ENCODE results near the gene ETV7.
A peak's percentile ranks its signal among the peaks of the same experiment; 100 is the strongest.
"Not testable (repeated sequence)": the region's sequence is repeated elsewhere in the genome, so short reads cannot be mapped to it uniquely, and the experiment has no call there.

The ETV7 gene

DNA sequence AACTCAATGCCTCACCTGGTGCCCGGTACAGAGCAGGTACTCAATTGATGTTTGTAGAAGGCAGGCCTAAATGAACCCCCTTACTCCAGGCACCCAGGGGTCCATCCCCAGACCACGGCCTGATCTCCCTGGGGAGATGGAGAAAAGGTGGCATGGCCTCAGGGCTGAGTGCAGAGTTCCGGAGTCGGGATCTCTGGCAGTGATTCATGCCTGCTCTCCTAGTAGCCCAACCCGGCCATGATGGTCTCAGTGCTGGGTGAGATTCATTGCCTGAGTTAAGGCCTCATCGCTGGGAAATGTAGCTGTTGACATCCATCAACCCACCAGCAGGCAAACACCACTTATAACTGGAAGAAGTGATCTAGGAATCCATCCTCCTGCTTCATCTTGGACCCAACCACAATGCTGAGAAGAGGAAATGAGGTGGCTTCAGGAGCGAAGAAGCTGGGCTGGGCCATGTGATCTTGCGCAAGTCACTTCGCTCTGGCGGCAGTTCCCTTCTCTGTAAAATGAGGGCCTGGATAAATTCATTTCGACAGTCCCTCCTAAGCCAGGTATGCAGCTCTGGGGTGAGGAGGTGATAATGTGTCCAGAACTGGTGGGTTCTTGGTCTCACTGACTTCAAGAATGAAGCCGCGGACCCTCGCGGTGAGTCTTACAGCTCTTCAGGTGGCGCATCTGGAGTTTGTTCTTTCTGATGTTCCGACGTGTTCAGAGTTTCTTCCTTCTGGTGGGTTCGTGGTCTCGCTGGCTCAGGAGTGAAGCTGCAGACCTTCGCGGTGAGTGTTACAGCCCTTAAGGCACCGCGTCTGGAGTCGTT, 24.7 kb downstream of the ETV7 start:
- DNase-seq: no peak

DNA sequence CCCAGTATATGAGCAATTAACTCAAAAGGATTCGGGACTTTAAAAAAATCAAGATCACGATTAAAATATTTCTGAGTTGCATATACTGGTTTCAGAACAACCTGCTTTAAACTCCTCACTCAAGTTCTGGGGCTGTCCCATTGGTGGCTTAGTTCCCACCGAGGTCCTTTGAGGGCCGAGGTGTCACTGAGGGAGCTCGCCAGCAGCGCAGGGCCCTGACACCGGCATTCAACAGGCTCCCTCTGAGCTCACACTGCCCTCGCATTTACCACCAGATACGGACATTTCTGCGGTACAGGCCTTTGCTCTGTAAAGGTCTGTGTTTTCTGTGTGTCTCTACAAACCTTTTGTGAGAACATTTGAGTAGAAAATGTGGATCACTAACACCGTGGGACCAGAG, 26.4 kb downstream of the ETV7 start:
- DNase-seq: no peak

DNA sequence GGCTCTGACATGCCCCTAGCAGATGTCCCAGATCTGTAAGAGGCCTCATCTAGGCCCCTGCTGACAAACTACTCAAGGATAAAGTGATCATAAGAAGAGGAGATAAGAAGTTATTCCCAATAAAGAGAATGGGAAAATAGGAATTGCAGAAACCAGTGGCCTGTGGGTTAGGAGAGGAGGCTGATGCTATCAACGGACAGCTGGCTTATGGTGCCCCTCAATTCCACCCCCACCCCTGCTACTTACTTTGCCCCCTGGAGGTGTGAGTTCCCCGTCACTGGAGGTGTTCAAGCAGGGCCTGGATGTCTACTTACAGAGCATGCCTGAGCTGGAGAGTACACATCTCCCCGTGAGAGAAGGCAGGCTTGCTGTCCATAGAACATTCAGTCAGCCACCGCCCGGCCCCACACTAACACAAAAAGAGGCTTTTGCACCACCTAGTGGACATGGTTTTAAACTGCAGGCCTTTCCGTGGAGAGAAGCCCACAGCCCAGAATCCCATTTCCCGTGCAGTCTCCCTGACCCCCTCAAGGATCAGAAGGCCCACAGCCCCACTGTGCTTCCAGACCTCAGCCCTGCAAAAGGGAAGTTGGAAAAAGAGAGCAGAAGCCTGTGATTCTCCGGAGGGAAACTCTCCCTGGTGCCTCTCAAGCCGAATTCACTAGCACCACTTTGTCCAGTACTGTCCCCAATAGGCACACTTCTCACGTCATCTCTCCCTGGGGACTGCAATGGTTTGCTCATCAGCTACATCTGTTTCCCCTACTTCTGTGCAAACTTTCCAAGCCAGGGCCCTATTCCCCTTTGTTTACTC, 27.0 kb downstream of the ETV7 start:
- peak; percentile 67 for DNase-seq

DNA sequence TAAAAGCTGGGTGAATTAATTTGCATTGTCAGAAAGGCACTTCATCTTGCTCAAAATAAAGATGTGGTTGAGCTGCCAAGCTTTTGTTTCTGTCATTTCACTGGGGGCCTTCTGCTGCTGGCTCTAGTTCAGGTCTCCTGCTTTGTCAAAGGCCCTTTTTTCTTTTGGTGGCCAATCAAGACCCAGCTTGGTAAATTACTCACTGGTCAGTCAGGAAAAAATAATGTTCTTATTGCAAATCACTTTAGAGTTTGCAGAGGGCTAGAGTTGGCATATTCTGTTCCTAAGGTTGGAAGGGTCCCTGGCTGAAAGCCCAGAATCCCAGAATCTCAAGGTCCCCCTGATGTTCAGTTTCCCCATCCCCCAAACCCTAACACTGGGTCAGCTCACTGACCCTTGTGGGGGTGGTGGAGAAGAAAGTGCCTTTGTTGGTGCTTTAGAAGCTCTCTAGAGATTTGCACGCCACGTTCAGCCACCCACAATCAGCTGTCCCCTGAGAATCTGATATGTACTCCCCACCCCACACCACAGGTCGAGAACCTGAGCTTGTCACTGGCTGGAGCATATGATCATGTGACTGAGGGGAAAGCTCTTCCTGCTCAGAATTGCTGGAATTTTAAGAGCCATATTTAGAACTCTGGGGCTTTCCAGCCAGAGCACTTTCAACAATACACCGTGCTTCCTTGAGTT, 29.1 kb downstream of the ETV7 start:
- no peak for DNase-seq

DNA sequence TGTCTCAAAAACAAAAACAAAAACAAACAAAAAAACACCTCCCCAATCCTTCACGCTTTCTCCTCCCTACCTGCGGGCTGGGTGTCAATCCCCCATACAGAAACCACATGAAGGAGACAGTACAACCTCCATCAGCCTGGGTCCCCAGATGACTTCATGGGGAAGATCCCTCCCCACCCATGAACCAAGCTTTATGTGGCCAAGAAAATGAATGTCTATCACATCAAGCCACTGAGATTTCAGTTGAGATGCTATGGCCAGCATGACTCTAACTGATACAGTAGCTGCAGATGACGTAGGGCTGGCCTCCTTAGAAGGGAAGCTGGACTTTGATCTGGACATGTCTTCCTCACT, 29.6 kb downstream of the ETV7 start:
- DNase-seq: no peak

DNA sequence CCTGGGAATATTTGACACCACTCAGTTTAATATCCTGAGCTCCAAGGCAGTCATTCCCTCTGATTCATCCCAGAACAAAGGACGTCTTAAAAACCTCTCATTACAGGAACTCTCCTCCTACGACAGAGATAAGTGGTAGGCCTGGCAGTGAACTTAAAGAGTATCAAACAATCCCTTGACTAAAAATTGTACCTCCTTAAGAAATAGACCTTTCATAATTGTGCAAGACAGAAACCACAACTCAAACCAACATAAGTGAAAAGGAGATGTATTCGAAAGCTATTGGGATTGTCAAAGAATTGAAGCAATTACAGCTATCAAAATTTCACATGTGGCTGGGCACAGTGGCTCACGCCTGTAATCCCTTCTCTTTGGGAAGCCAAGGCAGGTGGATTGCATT, 31.6 kb downstream of the ETV7 start:
- no peak for DNase-seq

DNA sequence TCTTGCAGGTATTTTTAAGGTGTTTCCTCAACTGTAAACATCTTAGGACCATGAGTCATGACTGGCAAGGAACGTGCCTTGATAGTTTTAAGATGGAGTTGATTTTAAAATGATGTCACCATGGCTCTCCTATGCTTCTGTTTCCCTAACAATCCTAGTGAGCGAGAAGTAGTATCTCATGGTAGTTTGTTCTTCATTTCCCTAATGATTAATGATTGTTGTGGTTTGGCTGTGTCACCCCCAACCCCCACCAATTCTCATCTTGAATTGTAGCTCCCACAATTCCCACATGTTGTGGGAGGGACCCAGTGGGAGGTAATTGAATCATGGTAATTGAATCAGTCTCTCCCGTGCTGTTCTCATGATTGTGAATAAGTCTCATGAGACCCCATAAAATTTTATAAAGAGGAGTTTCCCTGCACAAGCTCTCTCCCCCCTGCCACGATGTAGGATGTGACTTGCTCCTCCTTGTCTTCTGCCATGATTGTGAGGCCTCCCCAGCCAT, 34.0 kb downstream of the ETV7 start:
- no peak for DNase-seq

DNA sequence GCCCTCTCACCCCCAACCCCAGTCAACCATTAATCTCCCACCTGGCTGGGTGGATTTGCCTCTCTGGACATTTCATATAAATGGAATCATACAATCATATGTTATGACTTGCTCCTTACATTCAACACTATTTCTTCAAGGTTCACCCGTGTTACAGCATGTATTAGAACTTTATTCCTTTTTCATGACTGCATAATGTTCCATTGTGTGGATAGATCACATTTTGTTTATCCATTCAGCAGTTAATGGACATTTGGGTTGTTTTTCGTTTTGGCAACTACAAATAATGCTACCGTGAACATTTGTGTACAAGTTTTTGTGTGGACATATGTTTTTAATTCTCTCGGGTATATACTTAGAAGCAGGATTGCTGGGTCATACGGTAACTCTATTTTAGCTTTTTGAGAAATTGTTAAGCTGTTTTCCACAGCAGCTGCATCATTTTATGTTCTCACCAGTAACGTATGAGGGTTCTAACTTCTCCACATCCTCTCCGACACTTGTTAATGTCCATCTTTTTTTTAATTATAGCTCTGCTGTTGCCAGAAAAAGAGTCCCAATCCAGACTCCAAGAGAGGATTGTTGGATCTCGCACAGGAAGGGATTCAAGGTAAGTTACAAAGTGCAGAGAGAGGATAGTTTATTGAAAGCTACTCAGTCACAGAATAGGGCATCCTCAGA, 34.9 kb downstream of the ETV7 start:
- DNase-seq: no peak

DNA sequence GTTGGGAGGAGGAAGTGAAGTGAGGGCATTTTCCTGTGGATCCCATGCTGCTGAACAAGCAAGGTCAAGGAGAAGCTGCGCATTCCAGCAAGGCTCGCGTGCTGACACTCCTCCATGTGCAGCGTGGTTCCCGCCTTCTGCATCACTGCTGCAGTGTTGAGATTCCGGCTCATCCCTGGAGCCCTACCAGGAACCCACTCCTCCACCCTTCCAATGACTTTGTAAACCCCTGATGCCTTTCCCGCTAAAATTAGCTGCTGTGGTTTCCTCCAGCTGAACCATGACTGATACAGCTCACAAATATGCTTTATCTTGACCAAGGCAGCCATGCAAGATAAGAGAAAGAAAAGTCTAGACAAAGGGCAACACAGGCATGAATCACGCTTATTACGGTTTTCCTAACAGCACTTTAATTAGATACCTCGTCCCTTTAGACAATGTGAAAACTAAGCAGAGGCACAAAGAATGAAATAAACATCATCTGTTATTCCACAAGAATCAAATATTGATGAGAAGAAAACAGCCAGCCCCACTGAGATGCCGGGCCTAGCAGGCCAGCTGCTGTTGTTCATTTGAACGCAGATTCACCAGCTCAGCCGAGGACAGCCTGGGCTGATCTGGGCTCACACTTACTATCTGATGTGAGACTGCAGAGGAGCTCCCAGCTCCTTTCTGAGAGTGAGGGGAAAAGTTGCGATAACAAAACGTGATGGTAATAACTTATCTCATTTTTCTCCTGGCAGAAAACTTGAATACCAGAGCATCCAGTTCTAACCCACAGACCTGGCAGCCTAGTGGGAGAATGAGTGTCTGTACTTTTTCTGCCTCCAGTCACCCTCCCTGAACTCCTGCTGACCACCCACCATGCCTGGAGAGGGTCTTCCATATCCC, 36.5 kb downstream of the ETV7 start:
- DNase-seq: no peak

DNA sequence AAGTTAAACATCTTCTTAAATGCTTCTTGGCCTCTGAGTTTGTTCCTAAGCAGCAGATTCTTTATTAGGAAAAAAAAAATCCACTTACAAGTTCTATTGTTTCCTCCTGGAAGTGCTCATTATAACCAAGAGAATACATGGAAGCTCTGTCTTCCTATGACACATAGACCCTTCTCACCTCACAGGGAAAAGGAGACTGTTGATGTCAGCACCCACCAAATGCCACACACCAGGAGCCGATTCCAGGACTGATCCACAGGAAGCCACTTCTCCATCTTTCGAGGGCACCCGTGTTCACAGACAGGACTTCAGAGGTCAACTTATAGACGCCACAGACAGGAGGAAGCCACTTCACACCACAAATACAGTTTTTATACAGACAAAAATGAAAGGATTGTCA, 37.4 kb downstream of the ETV7 start:
- no peak for DNase-seq

DNA sequence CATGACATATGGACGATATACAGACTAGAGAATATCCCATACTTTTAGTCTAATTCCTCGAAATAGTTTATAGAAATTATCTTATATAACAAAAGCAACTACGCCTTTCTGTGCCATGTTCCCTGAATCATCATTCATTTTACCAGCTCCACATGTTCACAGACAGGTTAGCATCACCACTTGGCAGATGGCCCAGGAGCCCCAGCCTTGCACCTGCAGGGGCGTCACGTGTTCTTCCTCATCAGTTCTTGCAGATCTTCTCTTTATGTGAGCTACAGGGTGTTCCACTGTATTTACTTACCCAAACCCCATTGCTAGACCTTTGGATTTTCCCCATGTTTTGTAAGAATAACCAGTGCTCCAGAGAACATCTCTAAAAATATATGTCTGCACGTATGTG, 38.2 kb downstream of the ETV7 start:
- DNase-seq: no peak

DNA sequence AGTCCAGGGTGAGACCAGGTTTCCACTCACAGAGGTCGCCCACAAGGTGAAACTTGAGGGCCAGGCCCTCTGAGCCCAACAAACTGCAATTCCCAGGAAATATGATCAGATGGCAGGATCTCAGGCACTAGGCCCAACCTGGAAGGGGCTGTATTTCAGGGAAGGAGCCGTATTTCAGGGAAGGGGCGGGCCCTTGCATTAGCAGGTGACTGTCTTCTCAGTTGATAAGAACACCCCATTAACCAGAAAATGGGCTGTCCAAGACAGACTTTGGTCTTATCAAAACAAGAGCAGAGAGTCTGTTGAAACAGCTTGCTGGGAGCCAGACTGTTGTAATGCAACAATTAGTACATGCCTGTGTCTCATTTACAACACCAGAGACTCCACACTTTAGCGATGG, 39.8 kb downstream of the ETV7 start:
- no peak for DNase-seq

DNA sequence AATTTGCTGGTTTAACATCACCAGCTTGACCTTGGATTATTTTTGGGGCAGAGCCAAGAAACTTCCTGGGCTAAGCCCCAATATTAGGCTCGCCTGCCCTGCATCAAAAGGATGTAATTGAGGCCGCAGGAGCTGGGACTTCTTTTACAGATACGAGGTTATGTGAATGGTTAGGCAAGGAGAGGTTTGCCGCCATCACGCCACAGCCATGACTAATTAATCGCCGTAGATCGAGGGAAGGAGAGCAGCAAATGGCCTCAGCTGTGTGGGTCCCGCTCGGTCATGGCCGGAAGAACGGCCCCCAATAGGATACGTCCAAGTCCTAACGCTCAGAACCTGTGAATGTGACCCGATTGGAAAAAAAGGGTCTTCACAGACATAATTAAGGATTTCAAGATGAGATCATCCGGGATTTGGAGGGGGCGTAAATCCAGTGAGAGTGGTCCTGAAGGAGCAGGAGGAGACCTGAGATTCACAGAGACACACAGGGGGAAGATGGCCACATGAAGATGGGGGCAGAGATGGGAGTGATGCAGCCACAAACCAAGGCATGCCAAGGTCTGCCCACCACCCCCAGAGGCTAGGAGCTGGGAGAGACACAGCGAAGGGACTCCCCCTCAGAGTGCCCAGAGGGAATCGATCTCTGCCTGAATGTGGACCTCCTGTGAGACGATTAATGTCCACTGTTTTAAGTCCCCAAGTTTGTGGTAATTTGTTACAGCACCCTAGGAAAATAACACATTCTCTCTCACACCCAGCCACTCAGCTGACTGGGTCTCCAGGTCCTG, 40.8 kb downstream of the ETV7 start:
- DNase-seq: no peak

DNA sequence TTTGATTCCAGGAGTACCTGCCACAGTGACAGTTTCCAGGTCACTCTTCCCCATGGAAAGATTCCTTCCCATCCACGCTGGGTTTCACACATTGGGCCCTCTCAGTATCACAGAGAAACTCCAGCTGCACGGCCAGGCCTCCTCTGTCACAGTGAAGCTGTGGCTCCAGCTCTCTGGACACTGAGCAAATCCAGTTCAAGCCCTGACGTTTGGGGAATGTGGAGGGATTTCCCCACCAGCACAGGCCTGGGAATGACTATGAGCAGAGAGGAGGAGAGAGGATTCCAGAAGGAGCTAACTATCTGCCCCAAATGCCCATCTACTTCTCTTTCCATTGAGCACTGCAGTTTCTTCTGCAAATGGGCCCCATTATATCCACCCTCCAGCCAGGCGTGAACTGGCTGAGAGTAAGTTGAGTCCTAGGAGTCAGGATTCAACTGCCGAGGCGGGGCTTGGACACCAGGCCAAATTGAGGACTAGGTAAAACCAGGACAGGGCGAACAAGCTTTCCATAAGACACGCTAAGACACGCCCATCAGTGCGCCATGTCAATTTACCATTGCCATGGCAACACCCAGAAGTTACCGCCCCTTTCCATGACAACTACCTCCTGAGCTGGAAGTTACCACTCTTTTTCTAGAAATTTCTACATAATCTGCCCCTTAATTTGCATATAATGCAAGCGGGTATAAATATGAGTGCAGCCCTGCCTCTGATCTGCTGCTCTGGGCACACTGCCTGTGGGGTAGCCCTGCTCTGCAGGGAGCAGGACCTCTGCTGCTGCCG, 41.6 kb downstream of the ETV7 start:
- no peak for DNase-seq

DNA sequence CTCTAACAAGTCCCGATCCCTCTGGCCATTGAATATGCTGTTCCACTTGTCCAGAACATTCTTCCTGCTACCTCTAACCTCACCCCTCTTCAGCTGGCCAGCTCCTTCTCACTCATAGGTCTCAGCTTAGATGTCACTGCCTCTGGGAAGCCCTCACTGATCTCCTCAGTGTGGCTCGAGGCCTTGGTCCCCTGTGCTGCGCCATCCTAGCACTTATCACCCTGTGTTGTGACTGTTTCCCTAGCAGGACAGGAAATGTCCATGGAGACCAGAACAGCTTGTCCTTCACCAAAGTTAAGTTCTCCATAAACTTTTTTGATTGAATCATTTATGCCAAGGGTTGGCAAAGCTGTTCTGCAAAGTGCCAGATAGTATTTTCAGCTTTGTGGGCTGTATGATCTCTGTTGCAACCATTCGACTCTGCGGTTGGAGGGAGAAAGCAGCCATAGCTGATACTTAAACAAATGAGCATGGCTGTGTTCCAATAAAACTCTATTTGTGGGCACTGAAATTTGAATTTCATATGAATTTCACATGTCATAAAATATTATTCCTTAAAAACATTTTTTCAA, 44.3 kb downstream of the ETV7 start:
- DNase-seq: no peak

DNA sequence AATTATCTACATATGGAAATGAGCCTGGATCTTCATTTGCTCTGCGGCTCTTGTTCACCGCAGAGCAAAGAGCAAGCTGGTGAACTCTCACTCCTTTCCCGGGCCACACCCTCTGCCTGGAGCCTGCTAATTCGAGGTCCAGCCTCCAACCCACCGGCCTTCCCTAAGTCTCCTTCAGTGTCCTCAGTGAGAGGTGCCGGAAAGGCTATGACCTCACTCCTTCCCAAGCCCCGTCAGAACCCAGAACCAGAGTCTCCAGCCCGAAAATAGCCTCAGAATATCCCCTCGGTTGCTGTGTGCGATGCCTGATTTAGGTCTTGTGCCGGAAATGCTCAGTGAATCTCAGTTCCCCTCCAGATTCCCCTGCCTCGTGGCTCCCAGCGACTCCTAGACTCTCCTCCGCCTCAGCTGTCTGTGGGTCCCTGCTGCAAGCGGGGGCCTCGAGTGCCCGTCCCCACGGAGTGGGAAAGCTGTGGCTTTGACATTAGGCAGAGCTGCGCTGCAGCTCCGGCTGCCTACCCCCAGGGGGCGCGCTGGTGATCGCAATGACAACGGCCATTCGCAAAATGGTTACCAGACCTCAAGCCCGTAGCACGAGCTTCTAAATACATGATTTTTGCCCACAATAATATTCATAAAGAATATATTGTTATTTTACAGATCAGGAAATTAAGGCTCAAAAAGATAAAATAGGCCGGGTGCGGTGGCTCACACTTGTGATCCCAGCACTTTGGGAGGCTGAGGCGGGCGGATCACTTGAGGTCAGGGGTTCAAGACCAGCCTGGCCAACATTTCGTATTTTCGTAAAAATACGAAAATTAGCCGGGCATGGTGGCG, 46.6 kb downstream of the ETV7 start:
- peak; percentile 56 for DNase-seq

DNA sequence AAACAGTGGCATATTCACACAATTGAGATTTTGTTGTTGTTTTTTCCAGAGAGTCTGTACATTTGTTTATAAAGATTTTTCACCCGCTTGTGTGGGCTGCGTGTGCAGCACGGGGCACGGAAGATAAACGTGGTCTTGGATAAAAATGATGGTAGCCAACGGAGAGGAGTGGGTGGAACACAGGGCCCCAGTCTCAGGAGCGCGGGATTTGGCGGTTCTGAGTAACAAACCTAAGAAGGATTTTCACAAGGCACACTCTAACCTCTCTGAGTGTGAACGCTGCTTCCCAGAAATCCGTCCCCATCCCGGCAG, 47.2 kb downstream of the ETV7 start:
- no peak for DNase-seq

DNA sequence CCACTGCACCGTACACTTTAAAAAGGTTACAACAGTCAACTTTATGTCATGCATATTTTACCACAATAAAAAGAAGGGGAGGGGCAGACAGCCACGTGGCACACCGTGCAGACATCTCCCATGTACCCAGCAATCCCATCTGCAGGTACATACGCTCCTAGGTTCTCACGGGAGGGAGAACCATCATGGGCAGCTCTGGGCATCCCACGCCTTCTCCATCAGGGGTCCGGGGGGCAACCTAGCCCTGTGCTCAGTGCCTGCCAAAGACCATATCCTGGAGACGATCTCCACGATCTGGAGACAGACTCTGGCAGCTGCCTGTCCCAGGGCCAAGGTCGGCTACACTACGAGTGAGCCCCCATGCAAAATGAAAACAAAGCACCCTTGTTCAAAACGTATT, 48.3 kb downstream of the ETV7 start:
- DNase-seq: no peak

DNA sequence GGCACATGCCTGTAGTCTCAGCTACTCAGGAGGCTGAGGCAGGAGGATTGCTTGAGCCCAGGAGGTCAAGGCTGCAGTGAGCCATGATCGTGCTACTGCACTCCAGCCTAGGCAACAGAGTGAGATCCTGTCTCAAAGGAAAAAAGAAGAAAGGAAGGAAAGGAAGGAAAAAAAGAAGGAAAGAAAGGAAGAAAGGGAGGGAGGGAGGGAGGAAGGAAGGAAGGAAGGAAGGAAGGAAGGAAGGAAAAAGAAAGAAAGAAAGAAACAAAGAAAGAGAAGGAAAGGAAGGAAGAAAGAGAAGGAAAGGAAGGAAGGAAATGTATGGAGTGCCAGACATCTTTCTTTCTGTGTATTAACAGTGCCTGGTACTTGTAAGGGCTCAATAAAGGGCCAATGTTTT, 49.2 kb downstream of the ETV7 start:
- not testable (repeated sequence) for DNase-seq
